Activated naive CD8-positive, alpha-beta T cell treated with anti-CD3 and anti-CD28 coated beads, Interleukin-2, amount 10 ng/mL, durations not matched to agents 7 days and 5 days (primary cell): Measurements from ENCODE around the gene NEDD4L. TPM values are rescaled to one million over a fixed set of nuclear protein-coding genes. Genes with fewer than 3 reads are reported as not detected.
A peak's percentile ranks its signal among the peaks of the same experiment; 100 is the strongest.
"Not testable (repeated sequence)": the region's sequence is repeated elsewhere in the genome, so short reads cannot be mapped to it uniquely, and the experiment has no call there.

Experiments used
- ATAC-seq: fragments of 150-1000 bp; cut with Tn5 transposase; one replicate; pipeline ENCODE4 v1.10.0; 2021; ENCODE audit warnings: low read depth, moderate library complexity
- POLR2A ChIA-PET: fragments of 350-600 bp; sonication (Branson Sonifier 250); formaldehyde crosslinking; loops from one replicate; lab custom pipeline; 2021; ENCODE audit warnings: antibody characterized with exemption; lab: Charles Lee
- DNase-seq: peaks from one replicate; pipeline ENCODE4 v3.0.0; 2021
- H3K27ac Mint-ChIP-seq: one replicate; pipeline ENCODE4 v1.8.0; 2022; ENCODE audit warnings: mild to moderate bottlenecking, mixed read lengths
- H3K27me3 Mint-ChIP-seq: one replicate; pipeline ENCODE4 v1.8.0; 2022; ENCODE audit warnings: mild to moderate bottlenecking, moderate library complexity, mixed read lengths
- H3K36me3 Mint-ChIP-seq: one replicate; pipeline ENCODE4 v1.8.0; 2021; ENCODE audit warnings: mild to moderate bottlenecking, mixed read lengths
- H3K4me1 Mint-ChIP-seq: one replicate; pipeline ENCODE4 v1.8.0; 2021; ENCODE audit warnings: mixed read lengths
- H3K4me3 Mint-ChIP-seq: one replicate; pipeline ENCODE4 v1.8.0; 2022; ENCODE audit warnings: mild to moderate bottlenecking, moderate library complexity, mixed read lengths
- H3K9me3 Mint-ChIP-seq: one replicate; pipeline ENCODE4 v1.8.0; 2021; ENCODE audit warnings: mixed read lengths
- total RNA-seq, 2 experiments: library from RNA; stranded (reverse); gene quantifications; one replicate each; pipeline ENCODE4 v1.2.3, GENCODE V29; 2021

Gene NEDD4L
- total RNA-seq, 2 experiments from 2014 or later, result 4.4 to 7.4 TPM

DNA sequence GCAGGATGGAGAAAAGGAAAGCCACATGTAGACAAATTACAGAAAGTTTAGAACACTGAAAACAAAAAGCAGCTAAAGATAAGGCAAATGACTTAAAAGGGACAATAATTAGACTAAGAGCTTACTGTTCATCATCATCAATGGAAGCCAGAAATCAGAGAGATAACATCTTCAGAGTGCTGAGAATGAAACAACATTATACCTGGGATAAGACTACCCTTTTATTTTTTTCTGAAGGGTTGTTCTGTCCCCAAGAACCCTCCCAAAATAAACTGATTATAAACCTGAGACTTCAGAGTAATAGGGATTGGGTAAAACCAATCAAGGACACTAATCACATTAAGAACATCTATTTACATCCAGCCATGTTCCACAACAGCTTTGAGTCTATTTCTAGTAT, 6.9 kb upstream of the NEDD4L start:
- Mint-ChIP-seq H3K4me3 (no peak overlapping the region), H3K27me3 (peaks cover 22% of the 10 kb centered on the region), H3K4me1 (peaks cover 6% of the 10 kb centered on the region), H3K36me3 (no peaks in the 10 kb centered on the region), H3K27ac (no peak overlapping the region), H3K9me3 (no peaks in the 10 kb centered on the region)
- DNase-seq (no peak), ATAC-seq (no peak)
- POLR2A ChIA-PET, result no interaction called here

DNA sequence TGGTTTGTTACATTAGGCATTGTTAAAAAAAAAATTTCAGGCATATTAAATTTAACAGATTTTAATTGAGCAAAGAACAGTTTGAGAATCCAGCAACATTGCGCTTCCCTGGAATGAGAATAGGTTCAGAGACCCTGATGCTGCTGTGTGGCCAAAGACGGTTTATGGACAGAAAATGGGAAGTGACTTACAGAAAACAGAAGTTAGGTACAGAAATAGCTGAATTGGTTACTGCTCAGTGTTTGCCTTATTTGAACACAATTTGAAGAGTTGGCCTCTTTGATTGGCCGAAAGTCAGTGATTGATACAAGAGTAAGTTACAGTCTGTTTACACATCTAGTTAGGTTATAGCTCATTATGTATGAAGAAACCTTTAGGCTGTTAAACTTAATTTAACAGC, 6.0 kb upstream of the NEDD4L start:
- POLR2A ChIA-PET, result interaction anchor here (0.7 kb wide), 1 partner anchor 202 kb away, joined by 3 read pairs; no protein-coding TSS in a partner anchor
- DNase-seq, result no peak
- no peak for ATAC-seq
- no peaks in the 10 kb centered on the region for H3K9me3 Mint-ChIP-seq
- peaks cover 23% of the 10 kb centered on the region for H3K27me3 Mint-ChIP-seq
- H3K4me1 Mint-ChIP-seq, result peaks cover 11% of the 10 kb centered on the region
- no peaks in the 10 kb centered on the region for H3K36me3 Mint-ChIP-seq
- H3K4me3 Mint-ChIP-seq, result no peak overlapping the region
- H3K27ac Mint-ChIP-seq, result no peak overlapping the region

DNA sequence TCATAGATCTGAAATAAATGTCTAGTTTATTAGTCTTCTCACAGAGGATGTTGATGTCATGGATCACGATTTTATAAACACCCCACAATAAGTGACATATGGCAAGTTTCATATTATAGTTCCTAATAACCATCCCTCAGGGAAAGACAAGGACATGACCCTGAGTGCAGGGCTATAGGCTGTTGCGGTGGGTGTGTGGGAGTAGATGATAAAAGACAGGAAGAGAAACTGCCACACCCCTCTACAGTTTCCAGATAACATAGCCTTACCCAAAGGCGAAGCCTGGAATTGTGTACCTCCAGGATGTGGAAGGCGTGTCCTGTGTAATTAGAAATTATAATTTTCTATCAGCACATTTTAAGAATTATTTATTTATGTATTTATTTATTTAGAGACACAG, 2.4 kb upstream of the NEDD4L start:
- Mint-ChIP-seq H3K4me1 (peaks cover 28% of the 10 kb centered on the region), H3K27ac (no peak overlapping the region), H3K27me3 (peaks cover 27% of the 10 kb centered on the region), H3K4me3 (no peak overlapping the region), H3K36me3 (no peaks in the 10 kb centered on the region), H3K9me3 (no peaks in the 10 kb centered on the region)
- ATAC-seq, result no peak
- no peak for DNase-seq
- POLR2A ChIA-PET, result no interaction called here

DNA sequence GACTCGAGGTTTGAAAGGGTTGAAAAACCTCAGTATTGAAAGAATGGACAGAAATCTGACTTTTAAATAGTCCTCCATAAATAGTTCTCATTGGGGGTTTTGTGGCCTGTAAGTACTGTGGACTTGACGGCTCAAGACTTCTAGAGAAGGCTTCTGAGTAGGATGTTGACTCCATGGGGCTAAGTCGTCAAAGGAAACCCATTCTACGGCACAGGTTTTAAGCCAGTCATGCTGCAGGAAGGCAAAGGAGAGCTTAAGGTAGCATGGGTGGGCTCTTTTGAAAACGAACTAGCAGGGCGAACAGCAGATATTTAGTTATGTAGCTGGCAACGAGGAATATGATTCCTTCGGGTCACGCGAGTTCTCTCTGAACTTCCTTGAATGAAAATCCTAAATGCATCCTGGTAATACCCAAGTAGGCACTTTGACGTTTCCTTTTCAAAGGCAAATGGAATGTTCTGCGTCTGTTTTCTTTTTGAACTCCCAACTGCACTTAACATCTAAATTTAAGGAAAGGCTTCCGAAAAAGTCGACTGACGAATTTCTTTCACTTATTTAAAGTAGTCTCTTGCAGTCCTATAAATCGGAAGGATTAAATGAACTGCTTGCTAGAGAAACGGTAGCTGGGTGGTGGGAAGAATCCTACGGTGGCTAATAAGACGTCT, 1.1 kb upstream of the NEDD4L start:
- no peak for ATAC-seq
- POLR2A ChIA-PET, result no interaction called here
- H3K4me3 Mint-ChIP-seq, result peak overlapping the region; percentile 83
- H3K4me1 Mint-ChIP-seq, result peaks cover 28% of the 10 kb centered on the region
- no peaks in the 10 kb centered on the region for H3K36me3 Mint-ChIP-seq
- DNase-seq, result no peak
- no peaks in the 10 kb centered on the region for H3K9me3 Mint-ChIP-seq
- no peak overlapping the region for H3K27ac Mint-ChIP-seq
- H3K27me3 Mint-ChIP-seq, result peaks cover 27% of the 10 kb centered on the region

DNA sequence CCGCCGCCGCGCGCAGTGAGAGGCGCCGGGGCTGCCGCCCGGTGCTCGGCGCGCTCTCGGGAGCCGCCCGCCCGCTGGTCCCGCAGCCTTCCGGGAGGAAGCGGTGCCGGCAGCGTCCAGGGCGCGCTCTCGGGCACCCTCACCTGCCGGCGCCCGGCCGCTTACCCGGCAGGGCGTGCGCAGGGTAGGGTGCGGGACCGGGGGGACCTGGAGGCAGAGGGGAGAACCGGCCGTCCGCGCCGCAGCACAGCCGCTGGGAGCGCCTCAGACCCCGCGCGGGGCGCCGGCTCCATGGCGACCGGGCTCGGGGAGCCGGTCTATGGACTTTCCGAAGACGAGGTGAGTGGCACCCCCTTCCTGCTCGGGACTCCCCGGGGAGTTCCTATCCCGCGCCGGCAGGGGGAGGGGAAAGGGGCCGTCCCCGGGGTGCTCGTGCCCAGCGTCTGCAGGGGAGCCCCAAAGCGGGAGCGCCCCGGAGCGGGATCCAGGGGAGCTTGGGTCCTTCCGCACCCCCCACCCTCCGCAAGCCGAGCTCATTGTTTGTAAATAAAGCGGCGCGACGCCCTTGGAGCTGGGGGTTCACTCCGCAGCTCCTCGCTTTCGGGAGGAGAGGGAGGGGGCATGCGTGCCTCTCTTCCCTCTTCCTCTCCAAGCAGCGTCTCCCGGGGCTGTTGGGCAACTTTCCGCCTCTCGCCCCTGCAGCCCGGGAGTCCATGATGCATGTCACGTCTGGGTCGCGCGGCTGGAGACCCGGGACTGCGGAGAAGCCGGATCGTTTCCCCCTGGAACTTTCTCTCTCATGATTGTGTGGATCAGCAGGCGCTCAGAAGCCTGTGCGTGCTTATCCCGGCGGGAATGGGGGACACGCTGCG, 580 bp downstream of the NEDD4L start:
- peak; percentile 53 for ATAC-seq
- peaks cover 27% of the 10 kb centered on the region for H3K27me3 Mint-ChIP-seq
- H3K27ac Mint-ChIP-seq, result peak overlapping the region; percentile 56
- H3K36me3 Mint-ChIP-seq, result no peaks in the 10 kb centered on the region
- peaks cover 25% of the 10 kb centered on the region for H3K4me1 Mint-ChIP-seq
- H3K9me3 Mint-ChIP-seq, result no peaks in the 10 kb centered on the region
- peak overlapping the region; percentile 94 for H3K4me3 Mint-ChIP-seq
- POLR2A ChIA-PET, result interaction anchor here (0.6 kb wide), 1 partner anchor 77 kb away, joined by 3 read pairs; no protein-coding TSS in a partner anchor
- peak; percentile 71 for DNase-seq

DNA sequence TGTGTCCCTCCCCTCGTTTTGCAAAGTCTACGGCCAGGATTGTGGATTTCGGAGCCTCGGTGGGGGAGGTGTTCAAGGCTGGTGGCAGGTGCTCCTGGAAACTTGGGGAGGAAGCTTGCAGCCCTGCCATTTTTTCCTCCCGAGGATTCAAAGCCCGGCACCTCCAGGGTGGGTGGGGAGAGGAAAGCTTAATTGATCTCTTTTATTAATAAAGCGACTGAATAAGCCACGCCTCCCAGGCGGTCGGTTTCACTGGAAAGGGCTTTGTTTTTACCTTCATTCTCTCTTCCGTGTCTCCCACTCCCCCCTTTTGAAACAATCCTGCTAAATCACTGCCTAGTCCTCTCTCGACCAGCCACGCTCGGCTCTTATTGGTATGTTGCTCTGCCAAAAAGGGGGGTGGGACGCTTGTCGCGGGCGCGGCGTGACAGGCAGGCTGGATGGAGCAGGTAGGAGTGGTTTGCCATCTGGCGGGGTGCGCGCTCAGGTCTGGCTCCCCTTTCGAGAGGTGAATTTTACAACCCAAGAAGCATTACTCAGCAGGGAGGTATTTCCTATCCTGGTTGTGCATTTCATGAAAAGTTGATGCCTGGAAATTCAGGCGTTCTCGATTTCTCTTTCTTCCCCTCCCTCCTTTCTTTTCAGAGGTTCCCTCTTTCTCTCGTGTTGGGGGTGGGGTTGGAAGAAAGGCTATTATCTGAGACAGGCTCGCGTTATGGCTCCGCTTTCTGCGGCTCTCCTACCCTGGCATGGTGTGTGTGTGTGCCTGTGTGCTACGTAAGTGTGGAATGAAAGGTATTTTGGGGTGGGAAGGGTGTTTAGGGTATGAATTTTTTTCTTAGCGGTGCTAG, 1.4 kb downstream of the NEDD4L start:
- H3K36me3 Mint-ChIP-seq, result no peaks in the 10 kb centered on the region
- peaks cover 25% of the 10 kb centered on the region for H3K4me1 Mint-ChIP-seq
- no peaks in the 10 kb centered on the region for H3K9me3 Mint-ChIP-seq
- peak overlapping the region; percentile 94 for H3K4me3 Mint-ChIP-seq
- DNase-seq (peak; percentile 43), ATAC-seq (no peak)
- peak overlapping the region; percentile 56 for H3K27ac Mint-ChIP-seq
- peaks cover 23% of the 10 kb centered on the region for H3K27me3 Mint-ChIP-seq
- POLR2A ChIA-PET, result no interaction called here

DNA sequence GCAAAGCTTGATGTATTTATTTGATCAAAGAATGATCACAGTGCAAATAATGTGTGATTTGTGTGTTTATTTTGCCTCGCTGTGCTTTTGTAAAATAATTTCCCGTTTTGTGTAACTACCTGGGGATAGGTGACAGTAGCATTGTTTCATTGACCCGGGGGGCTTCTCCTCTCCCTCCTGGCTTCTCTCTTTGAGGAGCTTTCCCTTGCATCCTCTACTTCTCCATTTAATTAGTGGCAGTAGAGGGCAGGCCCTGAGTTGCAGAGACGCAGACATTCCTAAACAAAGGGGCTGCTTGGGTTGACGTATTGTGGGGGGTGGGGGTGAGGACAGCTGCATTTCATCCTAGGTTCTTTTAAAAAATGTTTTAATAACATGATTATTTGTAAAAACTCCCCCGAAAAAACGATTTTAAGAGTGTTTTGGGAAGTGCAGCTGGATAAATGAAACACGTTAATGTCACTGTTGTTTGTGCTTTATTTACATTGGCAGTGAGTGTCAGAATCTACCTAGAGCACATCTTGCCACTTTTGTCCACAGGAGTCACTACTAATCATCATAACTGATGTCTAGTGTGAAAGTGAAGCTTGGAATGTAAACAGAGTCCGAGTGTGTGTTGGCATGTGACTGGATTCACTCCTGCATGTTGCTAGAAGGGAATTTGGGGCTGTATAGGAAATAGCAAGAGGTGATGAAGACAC, 2.2 kb downstream of the NEDD4L start:
- Mint-ChIP-seq H3K4me1 (peaks cover 25% of the 10 kb centered on the region), H3K9me3 (no peaks in the 10 kb centered on the region), H3K36me3 (no peaks in the 10 kb centered on the region), H3K27me3 (peaks cover 23% of the 10 kb centered on the region), H3K27ac (no peak overlapping the region), H3K4me3 (peak overlapping the region; percentile 94)
- ATAC-seq (no peak), DNase-seq (no peak)
- POLR2A ChIA-PET, result no interaction called here

DNA sequence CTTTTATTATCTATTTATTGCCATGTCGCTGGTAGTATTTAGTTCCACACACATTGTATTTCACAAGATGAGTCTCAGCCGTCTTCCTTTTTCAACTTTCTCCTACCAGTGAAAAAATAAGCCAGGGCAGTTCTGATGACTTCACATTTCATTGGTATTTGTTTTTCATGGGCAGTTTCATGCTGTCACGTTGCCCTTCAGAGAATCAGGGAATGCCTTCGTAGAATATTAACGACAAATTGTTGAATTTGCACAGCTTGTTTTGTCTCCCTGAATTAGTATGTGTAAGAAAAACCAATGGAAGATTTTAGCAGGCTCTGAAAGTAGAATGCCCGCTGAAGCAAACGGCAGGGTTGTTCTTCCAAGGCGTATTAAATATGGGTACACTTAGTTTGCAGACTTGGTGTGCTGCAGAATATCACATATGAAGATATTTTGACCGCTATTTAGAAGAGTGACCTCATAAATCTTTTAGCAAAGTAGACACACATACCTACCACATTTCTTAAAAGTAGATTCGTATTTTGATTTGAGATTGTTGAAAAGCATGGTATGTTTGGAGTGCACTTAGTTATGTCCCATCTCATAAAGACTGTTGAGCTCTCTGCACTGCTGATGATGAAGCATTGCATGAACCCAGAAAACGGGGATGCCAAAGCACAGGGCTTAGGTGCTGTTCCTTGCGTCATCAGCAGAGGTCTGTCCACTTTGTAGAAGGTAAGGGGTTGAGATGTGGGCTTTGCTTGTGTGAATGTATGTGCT, 2.9 kb downstream of the NEDD4L start:
- peaks cover 23% of the 10 kb centered on the region for H3K27me3 Mint-ChIP-seq
- no peak for DNase-seq
- no peaks in the 10 kb centered on the region for H3K9me3 Mint-ChIP-seq
- peaks cover 25% of the 10 kb centered on the region for H3K4me1 Mint-ChIP-seq
- no peak overlapping the region for H3K27ac Mint-ChIP-seq
- ATAC-seq, result no peak
- POLR2A ChIA-PET, result no interaction called here
- H3K36me3 Mint-ChIP-seq, result no peaks in the 10 kb centered on the region
- H3K4me3 Mint-ChIP-seq, result no peak overlapping the region

DNA sequence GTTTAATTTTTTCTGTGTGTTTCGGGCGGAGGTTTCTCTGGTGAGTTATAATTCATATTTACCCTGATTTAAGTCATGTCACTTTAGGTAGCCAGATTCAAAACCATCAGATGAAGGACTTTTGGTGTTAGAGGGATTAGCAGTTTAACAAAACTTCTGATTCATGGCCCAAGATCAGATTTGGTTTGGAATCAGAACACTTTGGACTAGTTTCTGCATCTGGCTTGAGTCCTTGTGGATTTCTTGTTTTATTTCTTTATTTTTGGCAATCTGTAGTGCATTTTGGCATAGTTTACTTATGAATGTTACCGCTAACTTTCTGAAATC, 3.5 kb downstream of the NEDD4L start:
- H3K27ac Mint-ChIP-seq, result no peak overlapping the region
- no peaks in the 10 kb centered on the region for H3K9me3 Mint-ChIP-seq
- no peak for ATAC-seq
- H3K27me3 Mint-ChIP-seq, result peaks cover 22% of the 10 kb centered on the region
- no peaks in the 10 kb centered on the region for H3K36me3 Mint-ChIP-seq
- POLR2A ChIA-PET, result no interaction called here
- DNase-seq, result no peak
- H3K4me1 Mint-ChIP-seq, result peaks cover 25% of the 10 kb centered on the region
- no peak overlapping the region for H3K4me3 Mint-ChIP-seq

DNA sequence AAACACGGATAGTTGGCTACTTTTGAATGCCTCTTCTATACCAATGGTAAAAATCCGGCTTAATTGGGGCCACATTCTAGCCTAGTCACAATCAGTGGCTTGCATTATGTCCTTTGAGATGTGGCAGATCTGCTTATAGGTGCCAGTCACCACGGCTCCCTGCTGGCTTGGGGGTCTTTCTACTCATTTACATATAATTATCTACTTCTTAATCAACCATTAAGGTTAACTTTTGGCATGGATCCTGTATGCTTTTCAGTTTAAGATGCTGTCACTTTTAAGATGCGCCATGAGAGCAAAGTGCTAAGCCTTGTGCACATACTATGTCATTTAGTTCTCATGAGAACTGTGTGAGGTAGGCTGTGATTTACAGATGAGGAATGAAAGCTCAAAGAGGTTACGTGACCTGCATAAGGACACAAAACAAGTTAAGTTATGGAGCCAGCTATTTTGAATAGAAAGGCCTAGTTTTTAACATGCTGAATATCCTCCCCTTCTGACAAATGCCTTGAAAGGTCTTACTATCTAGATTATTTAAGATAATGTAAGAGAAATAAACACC, 4.1 kb downstream of the NEDD4L start:
- peaks cover 21% of the 10 kb centered on the region for H3K27me3 Mint-ChIP-seq
- H3K27ac Mint-ChIP-seq, result no peak overlapping the region
- POLR2A ChIA-PET, result no interaction called here
- peaks cover 20% of the 10 kb centered on the region for H3K4me1 Mint-ChIP-seq
- H3K4me3 Mint-ChIP-seq, result no peak overlapping the region
- H3K9me3 Mint-ChIP-seq, result no peaks in the 10 kb centered on the region
- no peak for ATAC-seq
- no peaks in the 10 kb centered on the region for H3K36me3 Mint-ChIP-seq
- no peak for DNase-seq

DNA sequence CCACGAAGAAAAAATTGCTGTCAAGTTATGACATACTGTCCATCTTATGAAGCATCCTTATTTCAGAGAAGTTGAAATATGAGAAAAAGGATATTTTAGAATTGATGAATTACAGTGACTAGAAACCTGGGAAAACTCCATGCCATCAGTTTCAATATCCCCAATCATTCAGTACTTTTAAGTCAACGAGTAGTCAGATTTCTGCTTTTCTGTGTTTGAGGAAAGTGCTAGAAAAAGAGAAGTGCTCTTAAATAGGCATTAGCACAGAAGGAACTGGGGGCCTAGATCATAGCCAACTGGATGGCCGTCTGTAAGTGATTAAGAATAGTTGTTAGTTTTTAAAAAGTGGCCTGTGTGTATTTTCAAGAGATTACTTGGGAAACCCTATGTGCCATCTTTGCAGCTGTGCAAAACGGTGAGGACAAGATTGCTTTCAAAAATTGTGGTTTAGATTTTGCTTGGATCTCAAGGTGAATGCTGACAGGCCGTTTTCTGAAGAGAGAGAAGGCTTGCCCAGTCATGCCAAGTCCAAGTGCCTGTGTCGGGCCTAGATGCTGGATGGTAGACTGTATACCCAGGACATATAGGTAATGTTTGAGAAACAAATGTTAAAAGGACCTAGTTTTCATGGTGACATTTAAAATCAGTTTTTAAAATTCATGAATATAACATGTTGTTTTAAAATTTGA, 5.1 kb downstream of the NEDD4L start:
- Mint-ChIP-seq H3K27ac (no peak overlapping the region), H3K4me3 (no peak overlapping the region), H3K4me1 (peaks cover 17% of the 10 kb centered on the region), H3K27me3 (peaks cover 20% of the 10 kb centered on the region), H3K36me3 (peaks cover 2% of the 10 kb centered on the region), H3K9me3 (no peaks in the 10 kb centered on the region)
- POLR2A ChIA-PET, result interaction anchor here (0.7 kb wide), 1 partner anchor 1850 kb away, joined by 3 read pairs; no protein-coding TSS in a partner anchor
- ATAC-seq (no peak), DNase-seq (no peak)

DNA sequence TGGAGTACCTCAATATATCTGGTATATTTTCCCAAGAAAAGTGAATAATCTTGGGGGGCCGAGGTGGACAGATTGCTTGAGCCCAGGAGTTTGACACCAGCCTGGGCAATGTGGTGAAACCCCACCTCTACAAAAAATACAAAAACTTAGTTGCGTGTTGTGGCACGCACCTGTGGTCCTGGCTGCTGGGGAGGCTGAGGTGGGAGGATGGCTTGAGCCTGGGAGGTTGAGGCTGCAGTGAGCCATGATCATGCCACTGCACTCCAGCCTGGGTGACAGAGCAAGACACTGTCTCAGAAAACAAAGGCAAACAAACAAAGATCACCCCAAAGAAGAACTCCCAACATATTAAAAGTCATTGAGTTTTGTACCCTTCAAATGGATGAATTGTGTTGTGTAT, 6.9 kb downstream of the NEDD4L start:
- H3K4me3 Mint-ChIP-seq, H3K27me3 Mint-ChIP-seq, H3K36me3 Mint-ChIP-seq, H3K9me3 Mint-ChIP-seq, H3K27ac Mint-ChIP-seq, ATAC-seq, POLR2A ChIA-PET, H3K4me1 Mint-ChIP-seq, DNase-seq: not testable (repeated sequence)
